GM19025 (cell line): ENCODE results near the gene CCDC86.

Experiments
- ATAC-seq: cut with Tn5 transposase; IDR thresholded peaks from one replicate; pipeline ENCODE4 v1.9.1; 2021; ENCODE audit warnings: mild to moderate bottlenecking, low read depth, moderate library complexity; ENCODE audit not compliant: unreplicated experiment

Gene CCDC86

DNA sequence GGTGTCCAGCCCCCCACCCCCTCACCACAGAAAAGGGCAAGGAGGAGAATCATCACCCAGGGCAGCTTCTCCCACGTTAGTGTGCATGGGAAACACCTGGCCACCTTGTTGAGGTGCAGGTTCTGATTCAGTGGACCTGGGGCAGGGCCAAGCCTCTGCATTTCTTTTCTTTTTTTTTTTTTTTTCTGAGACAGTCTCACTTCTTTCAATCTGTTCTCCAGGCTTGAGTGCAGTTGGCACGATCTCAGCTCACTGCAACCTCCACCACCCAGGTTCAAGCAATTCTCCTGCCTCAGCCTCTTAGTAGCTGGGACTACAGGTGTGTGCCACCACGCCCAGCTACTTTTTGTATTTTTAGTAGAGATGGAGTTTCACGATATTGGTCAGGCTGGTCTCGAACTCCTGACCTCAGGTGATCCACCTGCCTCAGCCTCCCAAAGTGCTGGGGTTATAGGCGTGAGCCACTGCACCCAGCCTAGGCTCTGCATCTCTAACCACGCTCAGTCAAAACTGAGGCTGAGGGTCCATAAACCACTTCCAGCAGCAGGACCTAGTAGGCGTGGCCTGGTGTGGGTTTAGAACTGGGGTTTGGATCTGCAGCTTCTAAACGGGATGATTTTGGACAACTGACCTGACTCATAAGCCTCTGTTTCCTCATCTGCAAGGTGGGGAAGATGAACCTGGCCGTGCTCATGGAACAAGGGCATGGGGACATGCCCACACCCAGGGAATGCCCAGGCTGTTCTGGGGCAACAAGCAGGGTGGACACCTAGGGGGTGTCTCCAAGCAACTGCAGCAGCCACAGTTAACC lies 26.2 kb downstream of the CCDC86 start:
- no peak for ATAC-seq

DNA sequence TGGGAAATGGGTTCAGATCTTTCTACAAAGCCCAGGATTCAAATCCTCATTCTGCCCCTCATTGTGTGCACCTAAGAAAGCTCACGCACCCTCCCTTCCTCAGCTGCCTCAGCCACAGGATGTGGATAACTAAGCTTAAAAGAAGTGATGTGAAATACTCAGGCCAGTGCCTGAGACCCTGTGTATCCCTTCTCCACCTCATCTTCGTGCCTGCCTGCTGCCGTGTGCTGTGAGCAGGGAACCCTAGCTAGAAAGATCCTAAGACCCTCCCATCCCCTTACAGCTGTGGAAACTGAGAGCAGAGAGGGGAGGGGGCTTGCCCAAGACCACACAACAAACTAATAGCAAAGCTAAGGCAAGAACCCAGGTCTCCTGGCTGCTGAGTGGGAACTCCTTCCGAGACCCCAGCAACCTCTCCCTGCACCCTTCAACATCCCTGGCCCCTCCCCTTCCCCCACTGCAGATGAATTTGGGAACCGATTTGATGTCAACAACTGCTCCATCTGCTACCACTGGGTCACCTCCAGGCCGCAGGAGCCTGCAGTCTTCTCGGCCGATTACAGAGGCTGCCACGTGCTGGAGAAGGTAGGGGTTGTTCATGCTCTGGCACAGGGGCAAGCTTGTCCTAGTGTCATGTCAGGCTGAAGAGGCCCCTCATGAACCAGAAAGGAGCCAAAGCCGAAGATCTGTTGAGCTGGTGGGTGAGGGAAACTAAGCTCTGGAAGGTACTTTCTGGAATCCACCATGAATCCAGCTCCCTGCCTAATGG lies 27.0 kb downstream of the CCDC86 start:
- ATAC-seq, result no peak

DNA sequence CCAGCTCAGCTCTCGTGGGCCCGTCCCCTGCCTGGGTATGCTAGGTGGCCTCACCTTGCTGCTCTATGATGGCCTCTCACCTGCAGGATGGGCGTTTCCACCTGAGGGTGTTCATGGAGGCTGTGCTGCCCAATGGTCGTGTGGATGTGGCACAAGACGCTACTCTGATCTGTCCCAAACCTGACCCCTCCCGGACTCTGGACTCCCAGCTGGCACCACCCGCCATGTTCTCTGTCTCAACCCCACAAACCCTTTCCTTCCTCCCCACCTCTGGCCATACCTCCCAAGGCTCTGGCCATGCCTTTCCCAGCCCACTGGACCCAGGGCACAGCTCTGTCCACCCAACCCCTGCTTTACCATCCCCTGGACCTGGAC lies 27.5 kb downstream of the CCDC86 start:
- no peak for ATAC-seq

DNA sequence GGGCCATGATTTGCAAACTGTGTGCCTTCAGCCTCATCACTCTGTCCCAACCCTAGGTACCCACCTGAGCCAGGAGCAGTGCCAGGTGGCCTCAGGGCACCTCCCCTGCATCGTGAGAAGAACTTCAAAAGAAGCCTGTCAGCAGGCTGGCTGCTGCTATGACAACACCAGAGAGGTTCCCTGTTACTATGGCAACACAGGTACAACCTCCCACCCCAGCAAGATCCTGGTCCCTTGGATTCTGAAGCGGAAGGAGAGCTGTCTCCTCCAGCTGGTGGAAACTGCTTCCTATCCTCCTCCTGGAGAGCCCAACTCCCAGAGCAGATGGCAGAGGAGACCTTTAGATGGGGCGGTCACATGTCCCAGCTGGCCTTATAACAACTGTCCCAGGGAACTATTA lies 28.4 kb downstream of the CCDC86 start:
- ATAC-seq, result no peak

DNA sequence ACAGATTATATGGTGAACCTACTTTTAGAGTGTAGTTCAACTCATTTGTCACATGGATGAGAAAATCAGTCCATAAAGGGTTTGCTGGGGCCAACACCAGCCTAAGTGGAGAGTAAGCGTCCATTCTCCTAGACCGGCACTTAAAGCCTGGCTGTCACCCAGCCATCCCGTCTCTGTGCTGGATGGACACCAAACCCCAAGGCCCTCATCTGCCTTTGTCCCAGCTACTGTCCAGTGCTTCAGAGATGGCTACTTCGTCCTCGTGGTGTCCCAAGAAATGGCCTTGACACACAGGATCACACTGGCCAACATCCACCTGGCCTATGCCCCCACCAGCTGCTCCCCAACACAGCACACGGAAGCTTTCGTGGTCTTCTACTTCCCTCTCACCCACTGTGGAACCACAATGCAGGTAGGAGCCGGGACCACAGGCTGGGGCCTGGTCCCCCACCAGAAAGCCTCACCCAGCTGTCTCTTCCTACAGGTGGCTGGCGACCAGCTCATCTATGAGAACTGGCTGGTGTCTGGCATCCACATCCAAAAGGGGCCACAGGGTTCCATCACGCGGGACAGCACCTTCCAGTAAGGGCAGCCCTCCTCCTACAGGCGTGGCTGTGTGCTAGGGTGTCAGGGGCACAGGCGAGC lies 28.9 kb downstream of the CCDC86 start:
- ATAC-seq, result no peak

DNA sequence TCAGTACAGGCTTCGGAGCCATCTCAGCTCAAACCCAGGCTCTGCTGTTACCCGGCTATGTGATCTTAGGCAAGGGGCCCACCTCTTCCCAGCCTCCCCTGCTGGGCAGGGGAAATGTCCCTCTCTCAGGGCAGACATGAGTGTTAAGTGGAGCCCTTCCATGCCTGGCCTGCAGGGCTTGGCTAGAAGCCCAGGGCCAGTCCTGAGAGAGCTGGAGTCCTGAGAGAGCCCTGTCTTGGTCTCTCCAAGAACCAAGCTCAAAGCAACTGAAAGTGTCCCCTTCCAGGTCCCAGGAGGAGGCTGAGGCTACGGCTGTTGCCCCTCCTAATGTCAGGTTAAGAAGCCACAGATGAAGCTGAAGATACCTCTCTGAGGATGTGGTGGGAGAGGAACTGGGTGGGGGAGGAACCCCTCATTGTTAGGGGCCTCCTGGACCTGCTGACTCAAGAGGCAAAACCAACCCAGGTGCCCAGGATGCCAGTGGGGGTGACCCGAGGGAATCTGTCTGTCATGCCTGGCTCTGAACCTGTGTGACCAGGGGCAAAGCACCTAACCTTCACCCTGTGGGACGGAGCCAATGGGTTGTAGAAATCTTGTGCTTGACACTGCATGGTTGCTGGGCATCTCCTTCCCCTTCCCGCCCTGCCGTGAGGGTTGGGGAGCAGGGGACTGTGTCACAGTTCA lies 29.6 kb downstream of the CCDC86 start:
- ATAC-seq, result no peak

DNA sequence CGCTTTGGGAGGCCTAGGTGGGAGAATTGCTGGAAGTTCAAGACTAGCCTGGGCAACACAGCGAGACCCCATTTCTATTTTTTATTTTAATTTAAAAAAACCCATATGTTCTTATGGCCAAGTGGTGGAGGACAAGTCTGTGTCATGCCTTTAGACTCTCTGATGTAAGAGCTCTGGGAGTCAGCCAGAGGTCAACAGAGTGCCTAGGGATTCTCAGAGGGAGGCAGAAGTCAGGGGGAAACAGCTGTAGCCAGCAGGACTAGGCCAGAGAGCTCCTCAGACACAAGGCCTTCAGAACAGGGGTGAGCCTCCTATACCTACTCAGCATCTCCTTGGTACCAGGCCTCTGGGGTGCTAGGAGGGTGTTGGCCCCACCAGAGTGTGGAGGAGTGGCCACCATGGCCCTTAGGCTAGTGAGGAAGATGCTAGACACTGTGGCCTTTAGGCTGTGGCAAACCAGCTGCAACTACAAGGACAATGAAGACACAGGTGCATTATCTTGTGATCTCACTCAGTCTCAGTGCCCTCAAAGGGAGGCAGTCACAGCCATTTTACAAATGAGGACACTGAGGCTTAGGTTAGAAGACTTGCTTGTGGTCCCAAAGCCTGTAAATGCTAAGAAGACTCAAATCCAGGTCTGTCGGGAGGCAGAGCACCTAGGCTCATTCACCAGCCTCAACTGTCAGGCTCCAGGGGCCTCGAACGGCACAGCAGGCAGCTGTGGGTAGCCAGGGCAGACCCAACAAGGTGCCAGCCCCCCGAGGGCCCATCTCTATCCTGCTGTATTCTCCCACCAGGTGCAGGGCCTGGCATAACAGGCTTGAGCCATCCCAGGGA lies 30.4 kb downstream of the CCDC86 start:
- no peak for ATAC-seq

DNA sequence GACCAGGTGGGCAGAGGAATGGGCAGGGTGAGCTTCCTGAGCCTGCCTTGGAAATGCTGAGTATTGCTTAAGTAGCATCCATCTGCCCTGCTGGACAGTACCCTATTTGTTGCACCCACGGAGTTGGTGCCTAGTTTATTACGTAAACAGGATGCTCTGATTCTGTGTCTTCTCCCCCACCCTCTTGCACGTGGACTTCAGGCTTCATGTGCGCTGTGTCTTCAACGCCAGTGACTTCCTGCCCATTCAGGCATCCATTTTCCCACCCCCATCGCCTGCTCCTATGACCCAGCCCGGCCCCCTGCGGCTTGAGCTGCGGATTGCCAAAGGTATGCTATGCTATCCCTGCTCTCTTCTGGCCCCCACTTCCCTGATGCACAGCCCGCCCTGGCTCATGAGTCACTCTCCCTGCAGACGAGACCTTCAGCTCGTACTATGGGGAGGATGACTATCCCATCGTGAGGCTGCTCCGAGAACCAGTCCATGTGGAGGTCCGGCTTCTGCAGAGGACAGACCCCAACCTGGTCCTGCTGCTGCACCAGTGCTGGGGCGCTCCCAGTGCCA lies 31.1 kb downstream of the CCDC86 start:
- ATAC-seq, result no peak

DNA sequence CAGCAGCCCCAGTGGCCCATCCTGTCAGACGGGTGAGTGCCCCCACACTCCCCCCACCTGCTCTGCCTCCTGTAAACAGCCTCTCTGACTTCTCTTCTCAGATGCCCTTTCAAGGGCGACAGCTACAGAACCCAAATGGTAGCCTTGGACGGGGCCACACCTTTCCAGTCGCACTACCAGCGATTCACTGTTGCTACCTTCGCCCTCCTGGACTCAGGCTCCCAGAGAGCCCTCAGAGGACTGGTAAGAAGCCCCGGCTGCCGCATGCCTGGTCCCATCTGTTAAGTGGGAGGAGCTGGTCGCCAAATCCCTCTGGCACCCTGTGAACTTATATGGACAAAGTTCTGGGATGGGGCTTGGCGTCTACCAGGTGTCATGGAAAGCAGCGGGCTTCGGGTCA lies 31.6 kb downstream of the CCDC86 start:
- ATAC-seq, result no peak

DNA sequence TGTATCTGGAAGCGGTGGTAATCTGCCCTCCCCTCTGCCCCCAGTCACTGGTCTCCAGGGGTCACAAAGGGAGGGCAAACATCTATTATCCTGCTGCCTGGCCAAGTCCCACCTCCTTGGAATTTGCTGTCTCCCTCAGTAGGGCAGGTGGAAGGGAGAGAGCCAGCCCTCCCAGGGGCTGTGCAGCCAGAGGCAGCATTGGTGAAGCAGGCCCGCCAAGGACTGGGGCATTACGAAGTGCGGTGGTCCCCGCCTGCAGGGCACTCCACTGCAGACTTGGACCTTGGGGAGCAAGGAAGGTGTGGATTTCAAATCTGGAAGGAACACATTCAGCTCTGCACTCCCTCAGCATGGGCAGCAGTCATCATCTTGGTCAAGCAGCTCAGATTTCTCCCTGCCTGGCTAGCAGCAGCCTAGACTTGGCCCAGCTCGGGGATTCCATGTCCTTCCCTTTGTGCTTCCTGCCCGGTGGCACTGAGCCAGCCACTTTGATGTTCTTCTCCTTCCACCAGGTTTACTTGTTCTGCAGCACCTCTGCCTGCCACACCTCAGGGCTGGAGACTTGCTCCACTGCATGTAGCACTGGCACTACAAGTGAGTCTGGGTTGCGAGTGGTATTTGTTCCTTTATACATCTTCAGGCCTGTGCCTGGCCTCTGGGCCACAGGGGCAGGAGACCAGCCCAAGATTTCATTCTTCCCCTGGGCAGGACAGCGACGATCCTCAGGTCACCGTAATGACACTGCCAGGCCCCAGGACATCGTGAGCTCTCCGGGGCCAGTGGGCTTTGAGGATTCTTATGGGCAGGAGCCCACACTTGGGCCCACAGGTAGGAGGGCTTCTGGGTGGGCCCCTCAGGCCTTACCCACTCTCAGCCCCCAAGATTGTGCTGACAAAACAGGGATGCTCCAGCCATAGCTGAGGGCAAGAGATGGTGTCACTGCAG lies 32.8 kb downstream of the CCDC86 start:
- no peak for ATAC-seq

DNA sequence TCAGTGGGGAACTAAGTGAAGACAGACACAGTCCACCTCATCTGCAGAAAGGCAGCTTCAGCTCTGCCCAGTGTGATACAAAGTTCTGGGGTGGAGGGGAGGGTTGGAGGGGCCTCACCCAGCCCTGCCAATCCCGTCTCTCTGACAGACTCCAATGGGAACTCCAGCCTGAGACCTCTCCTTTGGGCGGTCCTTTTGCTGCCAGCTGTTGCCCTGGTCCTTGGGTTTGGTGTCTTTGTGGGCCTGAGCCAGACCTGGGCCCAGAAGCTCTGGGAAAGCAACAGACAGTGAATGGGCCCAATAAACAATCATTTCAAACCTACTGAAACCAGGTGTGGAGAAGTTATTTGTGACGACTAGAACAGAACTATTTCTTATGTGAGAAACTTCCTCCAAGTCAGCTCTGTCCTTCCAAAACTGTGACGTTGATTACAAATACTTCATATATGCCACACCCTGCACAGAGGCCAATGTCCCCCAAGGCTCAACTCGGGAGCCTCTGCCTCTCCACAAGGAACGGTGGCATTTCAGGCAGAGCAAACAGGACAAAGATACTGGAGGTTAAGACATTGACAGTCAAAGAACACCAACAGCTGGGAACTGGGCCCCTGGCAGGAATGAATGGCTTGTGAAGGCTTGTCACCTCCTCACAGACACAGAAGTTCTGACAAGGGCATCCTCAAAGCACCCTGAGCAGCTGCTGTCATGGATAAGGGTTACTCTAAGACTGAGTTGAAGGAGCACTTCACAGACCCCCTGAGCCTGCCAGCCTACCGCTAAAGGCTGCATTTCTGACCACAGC lies 33.7 kb downstream of the CCDC86 start:
- no peak for ATAC-seq

DNA sequence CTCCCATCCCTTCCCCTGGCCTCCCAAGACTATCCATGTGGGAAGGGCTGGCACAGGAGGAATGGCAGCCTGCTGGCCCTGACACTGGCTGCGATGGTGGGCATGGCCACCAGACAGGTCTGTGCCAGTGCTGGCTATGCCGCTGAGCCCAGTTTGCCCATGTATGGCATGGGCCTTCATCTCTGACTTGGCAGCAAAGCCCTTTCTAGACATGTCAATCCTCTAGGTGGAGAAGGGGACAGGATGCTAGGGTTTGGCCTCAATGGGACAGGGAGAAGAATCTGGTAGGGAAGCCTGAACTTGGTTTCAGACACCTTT lies 34.2 kb downstream of the CCDC86 start:
- no peak for ATAC-seq

DNA sequence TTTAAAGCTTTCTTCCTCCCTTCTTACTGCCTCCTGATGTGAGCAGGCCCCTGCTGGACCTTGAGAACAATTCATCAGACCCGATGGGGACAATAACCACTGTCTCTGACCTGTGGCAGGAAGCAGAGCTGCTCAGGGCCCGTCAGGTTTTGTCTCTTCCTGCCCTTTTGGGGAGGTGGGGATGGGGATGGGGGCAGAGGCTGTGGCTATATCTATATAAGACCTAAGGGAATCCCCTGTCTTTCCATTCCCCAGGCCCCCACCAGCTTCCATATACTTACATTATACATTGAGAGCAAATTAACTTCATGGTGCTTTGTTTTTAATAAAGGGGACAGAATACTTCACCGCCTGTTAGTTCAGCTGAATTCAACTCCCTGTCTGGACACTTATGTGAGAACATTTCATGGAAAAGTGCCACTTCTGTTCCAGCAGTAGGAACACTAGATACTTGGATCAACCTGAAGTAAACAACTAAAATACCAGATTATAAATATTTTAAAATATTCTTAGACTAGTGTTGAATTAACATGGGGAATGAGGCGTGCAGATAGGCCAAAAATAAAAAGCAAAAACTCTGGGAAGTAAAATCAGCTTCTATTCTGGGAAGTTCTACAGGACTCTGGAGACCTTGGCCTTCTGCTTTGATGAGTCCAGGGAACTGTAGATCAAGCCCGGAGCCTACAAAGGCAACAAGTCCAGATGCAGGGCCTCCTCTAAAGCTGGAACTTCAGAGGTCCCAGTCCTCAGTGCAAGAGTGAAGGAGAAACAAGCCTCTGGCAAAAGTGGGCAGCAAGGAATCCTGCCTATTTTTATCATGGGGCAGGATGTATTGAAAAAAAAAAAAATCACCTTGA lies 36.6 kb downstream of the CCDC86 start:
- no peak for ATAC-seq

DNA sequence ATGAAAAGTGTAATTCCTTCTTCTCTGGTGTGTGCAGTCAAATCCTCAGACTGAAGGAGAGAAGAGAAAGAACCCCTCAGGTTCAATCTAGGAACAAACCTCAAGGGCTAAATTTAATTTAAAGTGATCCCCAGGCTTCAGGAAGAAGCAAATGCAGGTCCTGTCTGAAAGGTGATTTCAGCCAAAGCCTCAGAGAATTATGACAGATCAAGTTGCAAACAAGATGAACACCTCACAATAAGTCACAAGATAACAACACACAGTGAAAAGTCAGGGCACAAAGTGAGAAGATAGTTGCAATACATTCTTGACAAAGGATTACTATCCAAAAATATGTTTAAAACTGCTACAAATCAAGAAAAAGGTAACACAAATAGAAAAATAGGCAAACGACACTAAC lies 37.2 kb downstream of the CCDC86 start:
- ATAC-seq, result no peak

DNA sequence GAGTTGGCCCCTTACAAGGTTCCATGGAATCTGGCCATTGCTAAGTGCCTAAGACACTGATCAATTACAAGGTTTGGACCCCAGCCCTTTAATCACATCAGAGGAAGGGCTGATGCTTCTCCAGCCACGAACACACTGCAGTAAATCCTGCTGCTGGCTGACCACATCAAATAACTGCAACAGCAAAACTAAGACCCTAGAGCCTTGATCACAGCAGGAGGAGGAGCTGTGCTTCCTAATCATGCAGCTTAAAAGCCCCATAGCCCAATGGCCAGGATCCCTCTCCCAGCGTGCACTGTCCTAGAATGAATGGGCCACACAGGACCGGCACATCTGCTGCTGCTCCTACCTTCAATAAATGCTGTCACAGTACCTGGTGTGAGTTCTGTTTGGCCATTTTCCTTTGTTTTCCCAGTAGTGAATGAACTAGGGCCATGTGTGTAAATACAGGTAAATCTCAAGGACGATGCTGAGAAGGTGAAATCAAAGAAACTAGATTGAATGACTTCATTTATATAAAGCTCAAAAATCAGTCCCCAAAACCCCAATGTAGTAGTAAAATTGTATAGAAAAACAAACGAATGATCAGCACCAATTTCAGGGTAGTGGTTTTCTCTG lies 38.2 kb downstream of the CCDC86 start:
- no peak for ATAC-seq

DNA sequence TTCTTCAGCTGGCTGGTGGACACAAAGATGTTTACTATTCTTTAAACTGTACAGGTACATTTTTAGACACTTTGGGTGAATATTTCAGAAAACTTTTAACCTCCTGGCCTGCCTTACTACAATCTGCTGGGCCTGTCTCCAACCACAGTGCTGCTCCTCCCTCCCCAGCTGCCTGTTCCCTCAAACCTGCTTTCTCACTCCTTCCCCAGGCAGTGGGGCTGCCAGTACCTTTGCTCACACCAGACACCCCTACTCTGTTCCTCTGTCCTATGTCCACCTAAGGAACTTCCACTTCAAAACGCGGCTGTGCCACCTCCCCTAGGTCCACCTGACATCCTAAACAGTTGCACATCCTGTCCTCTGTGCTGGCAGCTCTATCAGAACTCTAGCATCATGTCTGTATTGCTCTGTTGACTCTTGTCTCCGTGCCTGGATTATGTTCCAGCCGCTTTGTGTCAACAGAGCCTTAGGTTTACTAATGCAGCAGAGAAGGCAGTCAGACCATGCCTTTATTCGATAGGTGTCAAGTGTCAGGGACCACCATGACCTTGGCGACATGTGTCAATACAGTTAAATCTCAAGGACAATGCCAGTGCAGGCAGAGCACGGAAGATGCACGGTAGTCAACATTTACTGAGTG lies 38.9 kb downstream of the CCDC86 start:
- ATAC-seq, result no peak
